ENCODE results near the gene SMAD7.

DNA sequence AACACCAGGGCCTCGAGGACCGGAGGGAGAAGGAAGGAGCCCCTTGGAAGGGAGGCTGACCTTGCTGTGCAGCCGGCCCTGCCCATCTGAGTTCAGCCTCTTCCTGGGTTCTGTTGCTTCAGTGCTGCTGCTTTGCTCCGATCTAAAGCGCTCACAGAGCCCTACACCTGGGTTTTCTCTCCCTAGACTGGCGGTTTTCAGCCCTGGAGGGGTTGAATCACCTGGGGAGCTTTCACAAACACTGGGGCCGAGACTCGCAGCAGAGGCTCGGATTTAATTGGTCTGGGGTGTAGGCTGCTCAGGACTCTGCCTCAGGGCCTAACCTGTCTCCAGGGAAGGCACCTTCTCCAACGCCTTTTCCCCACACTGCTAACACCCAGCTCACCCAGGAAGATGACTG lies 40.9 kb upstream of the SMAD7 start:
- TF ChIP-seq POLR2A (IDR thresholded peaks at IDR 0.05) = no peak
- TF ChIP-seq, protein P1, sequence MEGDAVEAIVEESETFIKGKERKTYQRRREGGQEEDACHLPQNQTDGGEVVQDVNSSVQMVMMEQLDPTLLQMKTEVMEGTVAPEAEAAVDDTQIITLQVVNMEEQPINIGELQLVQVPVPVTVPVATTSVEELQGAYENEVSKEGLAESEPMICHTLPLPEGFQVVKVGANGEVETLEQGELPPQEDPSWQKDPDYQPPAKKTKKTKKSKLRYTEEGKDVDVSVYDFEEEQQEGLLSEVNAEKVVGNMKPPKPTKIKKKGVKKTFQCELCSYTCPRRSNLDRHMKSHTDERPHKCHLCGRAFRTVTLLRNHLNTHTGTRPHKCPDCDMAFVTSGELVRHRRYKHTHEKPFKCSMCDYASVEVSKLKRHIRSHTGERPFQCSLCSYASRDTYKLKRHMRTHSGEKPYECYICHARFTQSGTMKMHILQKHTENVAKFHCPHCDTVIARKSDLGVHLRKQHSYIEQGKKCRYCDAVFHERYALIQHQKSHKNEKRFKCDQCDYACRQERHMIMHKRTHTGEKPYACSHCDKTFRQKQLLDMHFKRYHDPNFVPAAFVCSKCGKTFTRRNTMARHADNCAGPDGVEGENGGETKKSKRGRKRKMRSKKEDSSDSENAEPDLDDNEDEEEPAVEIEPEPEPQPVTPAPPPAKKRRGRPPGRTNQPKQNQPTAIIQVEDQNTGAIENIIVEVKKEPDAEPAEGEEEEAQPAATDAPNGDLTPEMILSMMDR (IDR thresholded peaks at IDR 0.05) = no peak

Data from vagina (tissue), 2 donors.